Kidney (tissue), 14 donors: ENCODE results near the gene CRLF1. TPM values are rescaled to one million over a fixed set of nuclear protein-coding genes. Genes with fewer than 3 reads are reported as not detected.

Experiments used
- DNase-seq, 5 donors: peaks; one replicate each; pipeline ENCODE4 v3.0.0-alpha.2; 2013 to 2020
- FAIRE-seq: peaks from 2 replicates; lab custom pipeline; 2012; peaks lifted over from hg19 to GRCh38; lab: Jason Lieb, UNC
- H3K27ac ChIP-seq, 2 donors: one replicate each; pipeline ENCODE4 v1.7.0; 2013; ENCODE audit warnings: low read depth in 2 of 2, low read length in 2 of 2, inconsistent platforms in 1 of 2
- H3K27me3 ChIP-seq: one replicate; pipeline ENCODE4 v1.7.1; 2013; ENCODE audit warnings: low read length, inconsistent platforms; ENCODE audit not compliant: control insufficient read depth, insufficient read depth
- H3K36me3 ChIP-seq, 3 donors: one replicate each; pipeline versions ENCODE4 v1.7.0 to v1.7.1; 2013; ENCODE audit warnings: low read length in 3 of 3, control low read depth in 1 of 3, inconsistent platforms in 1 of 3; ENCODE audit not compliant: insufficient read depth in 3 of 3, control insufficient read depth in 2 of 3
- H3K4me1 ChIP-seq, 3 donors: one replicate each; pipeline versions ENCODE4 v1.7.0 to v1.7.1; 2013; ENCODE audit warnings: low read length in 3 of 3, inconsistent platforms in 1 of 3, low read depth in 1 of 3; ENCODE audit not compliant: control insufficient read depth in 2 of 3, insufficient read depth in 2 of 3
- H3K4me3 ChIP-seq, 3 donors: one replicate each; pipeline versions ENCODE4 v1.7.0 to v1.8.1; 2013; ENCODE audit warnings: low read length in 3 of 3, control low read depth in 1 of 3, inconsistent platforms in 1 of 3
- H3K9ac ChIP-seq, 3 donors: one replicate each; pipeline versions ENCODE4 v1.7.0 to v1.7.1; 2013; ENCODE audit warnings: low read length in 3 of 3, control low read depth in 1 of 3, inconsistent platforms in 1 of 3
- H3K9me3 ChIP-seq, 3 donors: one replicate each; pipeline versions ENCODE4 v1.7.0 to v1.7.1; 2013; ENCODE audit warnings: low read length in 3 of 3, control low read depth in 1 of 3, inconsistent platforms in 1 of 3; ENCODE audit not compliant: control insufficient read depth in 2 of 3, insufficient read depth in 1 of 3
- intact Hi-C: fragments of 100-400 bp; cut with DNase I; formaldehyde crosslinking; loops from one replicate; pipeline ENCODE4 v1.11.1; 2022
- polyA plus RNA-seq: library from polyadenylated mRNA; stranded (reverse); fragments of 350-450 nt; fragmentation: Illumina TruSeq; extraction: RNeasy Lipid Tissue Mini Kit (QIAGEN cat#74804); gene quantifications from one replicate; pipeline ENCODE4 v1.2.3, GENCODE V29; 2014; ENCODE audit warnings: low read depth, low replicate concordance; ENCODE audit not compliant: insufficient read depth
- total RNA-seq: library from RNA; stranded (reverse); fragmentation: NEBNext Ultra II Directional; extraction: Animal tissue kit (Norgen Biotek cat#: 25700); gene quantifications from one replicate; pipeline ENCODE4 v1.2.1, GENCODE V29; 2021
- TF ChIP-seq, protein P1 (sequence below): IDR thresholded peaks from 3 replicates; pipeline ENCODE4 v1.5.1; 2012; ENCODE audit warnings: mild to moderate bottlenecking, moderate library complexity, borderline replicate concordance; ENCODE audit not compliant: insufficient read depth; ENCODE audit errors: extremely low read depth
- donor health status: control.
- donor health status: control.
- donor health status: control.
- donor health status: control.
- donor health status: control.
- donor health status: DM: yes; HTN: yes; CAD: no.
- donor health status: Normal renal cell carcinoma (clear cell type).

The CRLF1 gene
- total and polyA plus RNA-seq, 2 donors from 2014 or later: 6.6 to 28.9 TPM

DNA sequence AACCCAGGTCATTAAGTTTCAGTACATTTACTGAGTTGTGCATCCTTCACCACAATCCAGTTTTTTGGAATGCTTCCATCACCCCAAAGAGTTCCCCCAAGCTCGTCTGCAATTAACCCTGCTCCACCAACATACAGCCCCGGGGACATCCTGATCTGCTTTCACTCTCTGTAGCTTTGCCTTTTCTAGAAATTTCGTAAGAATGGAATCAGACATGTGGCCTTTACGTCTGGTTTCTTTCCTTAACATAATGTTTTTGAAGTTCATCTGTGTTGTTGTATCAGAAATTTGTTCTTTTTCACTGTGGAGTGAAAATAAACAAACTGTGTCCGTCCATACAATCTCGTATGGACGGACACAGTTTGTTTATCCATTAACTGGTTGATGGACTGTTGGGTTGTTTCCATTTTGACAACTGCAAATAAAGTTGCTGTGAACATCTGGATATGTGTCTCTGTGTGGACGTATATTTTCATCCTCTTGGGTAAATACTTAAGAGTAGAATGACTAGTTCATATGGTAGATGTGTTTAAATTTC lies 33.2 kb upstream of the CRLF1 start:
- H3K36me3 ChIP-seq: no peaks in the 10 kb centered on the region
- H3K4me1 ChIP-seq: peaks cover 0 to 9% (median 7%) of the 10 kb centered on the region in 3 donors
- no peak overlapping the region for H3K27ac ChIP-seq
- no peak overlapping the region for H3K4me3 ChIP-seq
- intact Hi-C loops: no loop called here
- H3K9me3 ChIP-seq: no peaks in the 10 kb centered on the region
- FAIRE-seq (no peak), DNase-seq (no peak)
- TF ChIP-seq, protein P1, sequence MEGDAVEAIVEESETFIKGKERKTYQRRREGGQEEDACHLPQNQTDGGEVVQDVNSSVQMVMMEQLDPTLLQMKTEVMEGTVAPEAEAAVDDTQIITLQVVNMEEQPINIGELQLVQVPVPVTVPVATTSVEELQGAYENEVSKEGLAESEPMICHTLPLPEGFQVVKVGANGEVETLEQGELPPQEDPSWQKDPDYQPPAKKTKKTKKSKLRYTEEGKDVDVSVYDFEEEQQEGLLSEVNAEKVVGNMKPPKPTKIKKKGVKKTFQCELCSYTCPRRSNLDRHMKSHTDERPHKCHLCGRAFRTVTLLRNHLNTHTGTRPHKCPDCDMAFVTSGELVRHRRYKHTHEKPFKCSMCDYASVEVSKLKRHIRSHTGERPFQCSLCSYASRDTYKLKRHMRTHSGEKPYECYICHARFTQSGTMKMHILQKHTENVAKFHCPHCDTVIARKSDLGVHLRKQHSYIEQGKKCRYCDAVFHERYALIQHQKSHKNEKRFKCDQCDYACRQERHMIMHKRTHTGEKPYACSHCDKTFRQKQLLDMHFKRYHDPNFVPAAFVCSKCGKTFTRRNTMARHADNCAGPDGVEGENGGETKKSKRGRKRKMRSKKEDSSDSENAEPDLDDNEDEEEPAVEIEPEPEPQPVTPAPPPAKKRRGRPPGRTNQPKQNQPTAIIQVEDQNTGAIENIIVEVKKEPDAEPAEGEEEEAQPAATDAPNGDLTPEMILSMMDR: no peak
- H3K27me3 ChIP-seq: no peaks in the 10 kb centered on the region
- H3K9ac ChIP-seq: no peak overlapping the region

DNA sequence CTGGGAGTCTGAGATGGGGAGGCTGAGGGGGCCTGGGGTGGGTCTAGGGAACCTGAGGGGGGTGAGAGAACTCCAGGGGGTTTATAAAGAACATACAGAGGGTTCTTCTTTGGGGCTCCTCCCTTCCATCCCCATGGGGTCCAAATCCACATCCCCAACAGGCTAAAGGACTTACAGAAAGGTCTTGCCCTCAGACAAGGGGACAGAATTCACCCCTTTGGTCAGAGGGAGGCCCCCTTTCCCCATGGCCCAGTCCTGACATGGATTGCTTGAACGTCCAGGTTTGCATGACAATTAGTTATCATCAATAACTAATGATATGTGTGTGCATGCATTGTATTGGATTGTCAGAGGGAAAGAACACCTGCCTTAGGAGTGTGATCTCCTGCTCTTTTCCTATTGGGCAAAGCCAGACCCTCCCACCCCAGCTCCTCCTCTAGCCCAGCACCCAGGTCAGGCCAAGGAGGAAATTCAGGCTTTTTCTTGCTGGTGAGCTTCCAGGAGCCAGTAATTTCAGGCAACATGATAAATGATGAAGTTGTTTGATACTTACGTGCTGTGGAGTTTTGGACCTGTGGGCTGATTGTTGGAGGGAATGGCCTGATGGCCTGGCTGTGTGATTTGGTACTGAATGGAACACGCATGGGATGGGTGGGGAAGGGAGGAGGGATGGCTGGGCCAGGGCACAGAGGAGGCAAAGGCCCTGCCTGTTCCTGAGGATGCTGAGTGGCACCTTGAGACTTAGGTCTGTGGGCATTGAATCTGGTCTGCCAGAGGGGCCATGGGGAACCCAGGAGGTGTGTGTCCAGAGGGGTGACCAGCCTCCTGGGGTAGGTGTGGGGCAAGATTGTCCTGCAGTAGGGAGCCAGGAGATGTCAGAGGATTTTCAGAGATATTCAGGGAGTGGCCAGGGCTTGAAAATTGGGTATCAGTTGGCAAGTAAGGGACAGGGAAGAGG lies 31.4 kb upstream of the CRLF1 start:
- FAIRE-seq: no peak
- intact Hi-C loops: no loop called here
- peak overlapping the region in 2 of 3 donors; percentile 73 to 75 for H3K4me3 ChIP-seq
- no peaks in the 10 kb centered on the region for H3K9me3 ChIP-seq
- H3K4me1 ChIP-seq: peaks cover 0 to 7% (median 0%) of the 10 kb centered on the region in 3 donors
- TF ChIP-seq, protein P1: no peak
- peak in 2 of 5 donors; percentile 39 to 69 for DNase-seq
- H3K27ac ChIP-seq: peak overlapping the region; percentile 74 to 91
- no peaks in the 10 kb centered on the region for H3K36me3 ChIP-seq
- peak overlapping the region in 1 of 3 donors; percentile 75 for H3K9ac ChIP-seq
- H3K27me3 ChIP-seq: no peaks in the 10 kb centered on the region

DNA sequence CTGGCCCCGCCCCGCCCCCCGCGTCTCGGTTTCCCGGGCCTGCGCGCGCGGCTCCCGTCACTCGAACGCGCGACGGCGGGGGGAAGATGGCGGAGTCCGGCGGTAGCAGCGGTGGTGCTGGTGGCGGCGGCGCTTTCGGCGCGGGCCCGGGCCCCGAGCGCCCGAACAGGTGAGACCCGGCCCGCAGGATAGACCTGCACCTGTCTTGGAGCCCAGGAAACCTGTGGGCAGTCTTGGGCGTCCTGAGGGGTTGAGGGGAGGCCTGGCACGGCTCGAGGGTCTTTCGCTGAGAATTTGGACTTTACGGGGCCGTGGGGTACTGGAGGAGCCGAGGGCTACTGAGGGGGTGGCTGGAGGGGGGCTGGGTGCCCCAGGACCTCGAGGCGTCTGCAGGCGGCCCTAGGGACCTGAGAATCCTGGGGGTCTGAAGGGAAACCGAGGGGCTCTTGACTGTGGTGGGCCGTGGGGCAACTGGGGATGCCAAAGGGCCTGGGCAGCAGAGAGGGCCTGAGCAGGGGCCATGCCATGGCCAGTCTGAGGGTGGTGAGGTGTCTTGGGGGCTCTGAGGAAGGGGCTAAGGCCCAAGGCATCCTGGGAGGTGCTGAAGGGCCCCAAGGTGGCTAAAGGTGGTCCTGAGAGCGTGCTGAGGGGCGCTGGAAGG lies 30.5 kb upstream of the CRLF1 start, which contains the start of gene KLHL26:
TSS of gene KLHL26 (plus strand) at position 60 of the 661 bp plus-strand sequence. CDS start at position 87, 27 bp downstream.
- Histone ChIP-seq H3K9me3 (no peaks in the 10 kb centered on the region), H3K4me1 (peaks cover 0 to 7% (median 0%) of the 10 kb centered on the region in 3 donors), H3K27ac (peak within 1 kb of the TSS; percentile 74 to 91), H3K4me3 (peak within 1 kb of the TSS; percentile 61 to 75 (median 73)), H3K9ac (peak within 1 kb of the TSS; percentile 55 to 87 (median 75)), H3K36me3 (no peaks in the 10 kb centered on the region), H3K27me3 (no peaks in the 10 kb centered on the region)
- FAIRE-seq (no peak), DNase-seq (peak in 1 of 5 donors; percentile 79)
- TF ChIP-seq, protein P1: no peak
- intact Hi-C loops: no loop called here
